Mesothelial cell of epicardium (in vitro differentiated cells): ENCODE results near the gene PIGC. TPM values are rescaled to one million over a fixed set of nuclear protein-coding genes. Genes with fewer than 3 reads are reported as not detected.
A peak's percentile ranks its signal among the peaks of the same experiment; 100 is the strongest.

ENCODE experiments used
- DNase-seq, 2 experiments: peaks; one replicate each; pipeline ENCODE4 v3.0.0; 2021; ENCODE audit warnings: low spot score in 2 of 2; ENCODE audit not compliant: unreplicated experiment in 2 of 2
- H3K27ac Mint-ChIP-seq: 2 replicates; pipeline ENCODE4 v1.8.0; 2021; ENCODE audit warnings: mixed read lengths
- H3K27me3 Mint-ChIP-seq: 2 replicates; pipeline ENCODE4 v1.8.0; 2021; ENCODE audit warnings: low read depth, mixed read lengths
- H3K36me3 Mint-ChIP-seq: 2 replicates; pipeline ENCODE4 v1.8.0; 2021; ENCODE audit warnings: mixed read lengths
- H3K4me1 Mint-ChIP-seq: 2 replicates; pipeline ENCODE4 v1.8.0; 2021; ENCODE audit warnings: mixed read lengths
- H3K4me3 Mint-ChIP-seq: 2 replicates; pipeline ENCODE4 v1.8.0; 2021; ENCODE audit warnings: mild to moderate bottlenecking, moderate library complexity, mixed read lengths
- H3K9me3 Mint-ChIP-seq: 2 replicates; pipeline ENCODE4 v1.8.0; 2021; ENCODE audit warnings: mixed read lengths
- CTCF ChIP-seq: fragments of 200-600 bp; sonication (generic); IDR thresholded peaks from one replicate; pipeline ENCODE4 v1.5.0; 2021; ENCODE audit warnings: antibody characterized with exemption; ENCODE audit not compliant: unreplicated experiment
- total RNA-seq: library from RNA; stranded (reverse); gene quantifications from 3 replicates; pipeline ENCODE4 v1.2.1, GENCODE V29; 2021

PIGC gene
- total RNA-seq, 1 donor from 2014 or later: 31.9 TPM

- Mint-ChIP-seq H3K4me1 (peaks cover 56% of the 10 kb centered on the region), H3K36me3 (no peaks in the 10 kb centered on the region), H3K27me3 (no peaks in the 10 kb centered on the region), H3K9me3 (no peaks in the 10 kb centered on the region), H3K4me3 (no peak overlapping the region), H3K27ac (no peak overlapping the region)
- TF ChIP-seq CTCF: no peak
- no peak for DNase-seq
These were observed 29.4 kb upstream of the PIGC start for GRCh38 chr1:172473302-172473701.

DNA sequence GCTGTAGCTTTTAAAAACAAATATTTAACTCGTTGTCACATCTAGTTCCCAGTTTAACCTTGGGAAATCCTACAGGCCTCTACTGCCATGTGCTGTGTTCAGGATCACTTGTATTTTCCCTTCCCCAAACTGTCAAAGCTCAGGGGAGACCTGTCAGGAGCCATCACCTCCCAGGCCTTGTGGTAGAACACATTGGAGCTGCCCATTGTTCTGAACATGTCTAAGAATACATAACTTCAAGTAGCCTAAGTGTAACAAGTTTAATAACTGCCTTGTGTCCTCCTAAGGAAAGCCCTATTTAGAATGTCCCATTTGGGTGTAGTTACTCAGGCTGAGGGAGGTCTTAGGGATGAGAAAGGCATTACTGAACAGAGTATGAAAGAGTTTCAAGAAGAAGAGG, 28.6 kb upstream of the PIGC start:
- H3K9me3 Mint-ChIP-seq: no peaks in the 10 kb centered on the region
- no peak for DNase-seq

DNA sequence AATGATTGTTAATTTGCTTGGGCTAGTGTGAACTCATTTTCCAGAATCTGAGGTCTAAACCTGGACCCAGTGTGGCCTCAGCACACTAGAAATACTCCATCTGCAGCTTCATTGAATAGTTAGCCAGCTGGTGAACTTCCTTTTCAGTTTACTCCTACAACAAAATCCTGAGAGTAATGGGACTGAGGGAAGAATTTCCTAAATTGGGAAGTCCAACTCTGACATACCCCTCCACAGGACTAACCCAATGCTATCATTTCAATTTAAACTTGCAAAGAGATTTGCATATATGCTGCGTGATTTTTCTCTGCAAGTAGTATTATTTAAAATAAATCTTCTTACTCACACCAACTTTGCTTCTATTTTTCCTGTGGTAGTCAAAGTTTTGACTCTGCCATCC, 27.8 kb upstream of the PIGC start:
- Mint-ChIP-seq H3K36me3 (no peaks in the 10 kb centered on the region), H3K4me1 (peaks cover 42% of the 10 kb centered on the region), H3K9me3 (no peaks in the 10 kb centered on the region), H3K4me3 (no peak overlapping the region), H3K27me3 (no peaks in the 10 kb centered on the region), H3K27ac (peak overlapping the region; percentile 22)
- no peak for DNase-seq
- TF ChIP-seq CTCF: no peak

More for the DNA sequence above, 28.6 kb upstream of the PIGC start:
- Mint-ChIP-seq H3K4me1 (peaks cover 50% of the 10 kb centered on the region), H3K4me3 (no peak overlapping the region), H3K27me3 (no peaks in the 10 kb centered on the region), H3K36me3 (no peaks in the 10 kb centered on the region), H3K27ac (no peak overlapping the region)
- TF ChIP-seq CTCF: no peak

DNA sequence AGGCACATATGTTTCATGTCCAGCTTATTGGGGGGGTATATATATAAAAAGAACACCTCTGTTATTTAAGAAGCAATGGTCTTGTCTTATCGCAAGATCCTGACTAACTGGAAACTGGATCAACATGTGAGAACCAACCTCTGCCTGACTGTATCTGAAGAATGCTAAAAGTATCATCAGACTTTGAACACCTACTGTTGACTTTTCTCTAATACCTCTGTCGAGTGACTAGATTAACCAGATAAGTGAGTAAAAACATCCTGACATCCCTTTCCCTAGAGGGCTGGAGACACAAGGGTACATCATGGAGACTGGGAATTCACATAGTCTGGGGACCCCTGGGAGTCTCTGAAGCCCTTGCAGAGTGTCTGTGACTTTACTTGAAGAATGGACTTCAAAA, 26.3 kb upstream of the PIGC start:
- no peaks in the 10 kb centered on the region for H3K36me3 Mint-ChIP-seq
- no peak for DNase-seq

DNA sequence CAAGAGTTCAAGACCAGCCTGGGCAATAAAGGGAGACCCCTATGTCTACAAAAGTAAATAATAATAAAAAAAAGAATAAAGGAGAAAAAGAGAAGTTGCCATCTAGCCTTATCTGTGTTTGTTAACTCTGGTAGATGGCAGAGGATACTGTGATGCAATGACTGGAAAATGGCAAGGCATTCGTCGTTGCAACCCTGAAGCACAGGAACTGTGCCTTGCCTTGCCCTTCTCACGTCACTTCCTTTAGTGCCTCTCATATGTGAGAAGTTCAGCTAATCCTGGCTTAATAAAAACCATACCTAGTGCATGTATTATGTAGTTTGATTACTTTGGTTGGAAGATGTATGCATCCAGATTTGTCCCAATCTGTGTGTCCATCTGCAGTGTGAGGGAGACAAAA, 25.8 kb upstream of the PIGC start:
- TF ChIP-seq CTCF: no peak
- H3K27me3 Mint-ChIP-seq: no peaks in the 10 kb centered on the region
- H3K36me3 Mint-ChIP-seq: no peaks in the 10 kb centered on the region
- DNase-seq: no peak
- no peaks in the 10 kb centered on the region for H3K9me3 Mint-ChIP-seq
- no peak overlapping the region for H3K4me3 Mint-ChIP-seq
- H3K4me1 Mint-ChIP-seq: peaks cover 26% of the 10 kb centered on the region
- H3K27ac Mint-ChIP-seq: no peak overlapping the region

More for the DNA sequence above, 26.3 kb upstream of the PIGC start:
- Mint-ChIP-seq H3K4me1 (peaks cover 30% of the 10 kb centered on the region), H3K27me3 (no peaks in the 10 kb centered on the region), H3K9me3 (no peaks in the 10 kb centered on the region), H3K27ac (no peak overlapping the region), H3K4me3 (no peak overlapping the region)
- no peak for TF ChIP-seq CTCF

GRCh38 chr1:172468296-172468695, 24.4 kb upstream of the PIGC start:
- H3K4me3 Mint-ChIP-seq: no peak overlapping the region
- no peaks in the 10 kb centered on the region for H3K36me3 Mint-ChIP-seq
- no peak for DNase-seq
- no peaks in the 10 kb centered on the region for H3K9me3 Mint-ChIP-seq
- TF ChIP-seq CTCF: no peak
- no peaks in the 10 kb centered on the region for H3K27me3 Mint-ChIP-seq
- H3K4me1 Mint-ChIP-seq: peaks cover 16% of the 10 kb centered on the region
- no peak overlapping the region for H3K27ac Mint-ChIP-seq
